Testis (tissue), 3 donors: ENCODE measurements around the gene AASDH. TPM values are rescaled to one million over a fixed set of nuclear protein-coding genes. Genes with fewer than 3 reads are reported as not detected.

Source experiments
- DNase-seq: peaks from one replicate; pipeline ENCODE4 v3.0.0-alpha.2; 2019
- H3K27ac ChIP-seq, 2 donors: fragments of 200-600 bp; sonication (generic); one replicate each; pipeline ENCODE4 v1.5.1; 2019
- H3K27me3 ChIP-seq: fragments of 200-600 bp; sonication (generic); one replicate; pipeline ENCODE4 v1.5.1; 2019
- H3K36me3 ChIP-seq: fragments of 200-600 bp; sonication (generic); one replicate; pipeline ENCODE4 v1.5.1; 2017; ENCODE audit warnings: low read depth; ENCODE audit errors: missing control alignments
- H3K4me1 ChIP-seq: fragments of 200-600 bp; sonication (generic); one replicate; pipeline ENCODE4 v1.5.1; 2019
- H3K4me3 ChIP-seq, 2 donors: fragments of 200-600 bp; sonication (generic); one replicate each; pipeline ENCODE4 v1.5.1; 2017 to 2019
- H3K9me3 ChIP-seq: fragments of 200-600 bp; sonication (generic); one replicate; pipeline ENCODE4 v1.5.1; 2017
- POLR2A ChIP-seq: fragments of 450-650 bp; IDR thresholded peaks from one replicate; pipeline ENCODE4 v1.6.1; 2017; ENCODE audit warnings: antibody characterized with exemption, mild to moderate bottlenecking, moderate library complexity
- WGBS, 2 donors: methylation state at CpG; one replicate each; pipeline ENCODE4 v1.1.5; 2018; 5-methylcytosine and 5-hydroxymethylcytosine counted together
- intact Hi-C: fragments of 100-400 bp; cut with DNase I; formaldehyde crosslinking; loops from one replicate; pipeline ENCODE4 v1.15.1; 2023; ENCODE audit warnings: low total_unique reads
- polyA plus RNA-seq: library from polyadenylated mRNA; stranded (reverse); fragments of 350-450 nt; fragmentation: Illumina TruSeq; extraction: RNeasy Lipid Tissue Mini Kit (QIAGEN cat#74804); gene quantifications from one replicate; pipeline ENCODE4 v1.2.3, GENCODE V29; 2014; ENCODE audit warnings: low read depth, low replicate concordance; ENCODE audit not compliant: insufficient read depth
- total RNA-seq, 2 donors: library from RNA; depleted of rRNA; stranded (reverse); fragments of >200 nt; gene quantifications; one replicate each; pipeline ENCODE4 v1.2.3, GENCODE V29; 2016
- TF ChIP-seq, protein P1 (sequence below), 3 experiments: fragments of 450-650 bp in 2 of 3; fragments of 200-600 bp in 1 of 3; sonication (generic) in 1 of 3; IDR thresholded peaks; one replicate each; pipeline ENCODE4 v1.5.1; 2016 to 2019; ENCODE audit warnings: antibody characterized with exemption in 3 of 3, mild to moderate bottlenecking in 2 of 3, moderate library complexity in 1 of 3

Gene AASDH
- total and polyA plus RNA-seq, 3 donors from 2014 or later: 7.8 to 19.5 (median 12.3) TPM

DNA sequence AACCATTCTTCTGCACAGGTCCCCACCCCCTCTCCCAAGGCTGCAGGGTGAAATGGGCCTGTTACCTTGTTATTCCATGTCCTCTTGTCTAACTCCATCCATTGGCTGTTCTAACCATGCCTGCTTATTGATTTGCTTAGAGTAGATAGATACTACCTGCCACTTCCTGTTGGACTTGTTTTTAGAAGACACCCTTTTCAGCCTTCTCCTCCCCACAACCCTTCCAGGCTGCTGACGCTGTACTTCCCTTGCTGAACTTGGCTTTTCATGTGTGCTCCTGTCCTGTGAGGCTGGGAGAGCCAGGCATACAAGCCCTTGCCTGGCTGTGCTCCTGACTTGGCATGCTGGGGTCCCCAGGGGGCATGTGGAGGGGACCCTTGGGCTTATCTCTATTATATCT, 81.9 kb downstream of the AASDH start:
- H3K4me1 ChIP-seq: peaks cover 8% of the 10 kb centered on the region
- no peaks in the 10 kb centered on the region for H3K36me3 ChIP-seq
- 80 to 86% methylated on average over 1 of the region's 1 CpG for WGBS, 2 donors
- H3K9me3 ChIP-seq: no peaks in the 10 kb centered on the region
- no peak overlapping the region for H3K4me3 ChIP-seq
- no peak for DNase-seq
- H3K27me3 ChIP-seq: no peaks in the 10 kb centered on the region
- intact Hi-C loops: no loop called here
- H3K27ac ChIP-seq: no peak overlapping the region
- TF ChIP-seq, protein P1, sequence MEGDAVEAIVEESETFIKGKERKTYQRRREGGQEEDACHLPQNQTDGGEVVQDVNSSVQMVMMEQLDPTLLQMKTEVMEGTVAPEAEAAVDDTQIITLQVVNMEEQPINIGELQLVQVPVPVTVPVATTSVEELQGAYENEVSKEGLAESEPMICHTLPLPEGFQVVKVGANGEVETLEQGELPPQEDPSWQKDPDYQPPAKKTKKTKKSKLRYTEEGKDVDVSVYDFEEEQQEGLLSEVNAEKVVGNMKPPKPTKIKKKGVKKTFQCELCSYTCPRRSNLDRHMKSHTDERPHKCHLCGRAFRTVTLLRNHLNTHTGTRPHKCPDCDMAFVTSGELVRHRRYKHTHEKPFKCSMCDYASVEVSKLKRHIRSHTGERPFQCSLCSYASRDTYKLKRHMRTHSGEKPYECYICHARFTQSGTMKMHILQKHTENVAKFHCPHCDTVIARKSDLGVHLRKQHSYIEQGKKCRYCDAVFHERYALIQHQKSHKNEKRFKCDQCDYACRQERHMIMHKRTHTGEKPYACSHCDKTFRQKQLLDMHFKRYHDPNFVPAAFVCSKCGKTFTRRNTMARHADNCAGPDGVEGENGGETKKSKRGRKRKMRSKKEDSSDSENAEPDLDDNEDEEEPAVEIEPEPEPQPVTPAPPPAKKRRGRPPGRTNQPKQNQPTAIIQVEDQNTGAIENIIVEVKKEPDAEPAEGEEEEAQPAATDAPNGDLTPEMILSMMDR (IDR thresholded peaks at IDR 0.05): no peak
- TF ChIP-seq POLR2A: no peak

DNA sequence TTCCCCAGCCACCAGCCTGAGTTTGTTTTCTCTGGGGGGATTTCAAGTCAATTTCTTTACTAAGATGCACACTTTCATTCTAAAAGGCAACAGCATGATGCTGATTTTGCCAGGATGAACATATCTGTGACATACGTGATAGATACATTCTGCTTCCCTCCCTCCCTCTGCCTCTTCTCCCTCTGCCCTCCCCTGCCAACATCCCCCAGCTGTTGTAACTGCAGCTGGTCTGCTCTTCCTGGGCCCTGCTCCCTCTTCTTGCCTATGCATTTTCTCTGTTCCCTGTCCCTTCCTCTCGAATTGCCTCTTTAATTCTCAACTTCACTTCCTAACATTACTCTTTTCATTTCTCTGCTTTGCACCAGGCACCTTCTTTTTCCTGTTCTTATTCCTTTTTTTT, 83.4 kb downstream of the AASDH start:
- Histone ChIP-seq H3K27ac (no peak overlapping the region), H3K27me3 (no peaks in the 10 kb centered on the region), H3K4me1 (peaks cover 8% of the 10 kb centered on the region), H3K36me3 (no peaks in the 10 kb centered on the region), H3K4me3 (no peak overlapping the region), H3K9me3 (no peaks in the 10 kb centered on the region)
- WGBS, 2 donors: 79% methylated on average over 2 of the region's 2 CpGs
- intact Hi-C loops: no loop called here
- TF ChIP-seq, protein P1 (IDR thresholded peaks at IDR 0.05): no peak
- TF ChIP-seq POLR2A: no peak
- DNase-seq: no peak

DNA sequence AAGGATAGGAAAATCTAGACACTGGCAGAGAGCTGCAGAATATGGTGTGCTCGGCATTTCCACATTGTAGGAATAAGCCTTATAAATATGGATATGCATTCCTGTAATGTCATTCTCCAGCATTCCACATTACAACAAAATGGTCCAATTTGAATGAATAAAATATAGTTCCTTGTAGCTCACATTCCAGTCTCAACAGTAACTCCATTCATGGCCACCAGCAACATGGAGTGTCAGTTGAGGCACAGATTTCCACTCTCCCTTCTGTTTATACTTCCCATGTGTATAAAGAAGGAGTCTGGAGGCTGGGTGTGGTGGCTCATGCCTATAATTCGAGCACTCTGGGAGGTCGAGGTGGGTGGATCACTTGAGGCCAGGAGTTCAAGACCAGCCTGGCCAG, 84.5 kb downstream of the AASDH start:
- intact Hi-C loops: no loop called here
- H3K27me3 ChIP-seq: no peaks in the 10 kb centered on the region
- H3K9me3 ChIP-seq: no peaks in the 10 kb centered on the region
- H3K27ac ChIP-seq: no peak overlapping the region
- TF ChIP-seq, protein P1 (IDR thresholded peaks at IDR 0.05): no peak
- WGBS, 2 donors: 47 to 76% methylated on average over 3 of the region's 3 CpGs
- no peaks in the 10 kb centered on the region for H3K36me3 ChIP-seq
- H3K4me1 ChIP-seq: peaks cover 8% of the 10 kb centered on the region
- no peak overlapping the region for H3K4me3 ChIP-seq
- no peak for DNase-seq

DNA sequence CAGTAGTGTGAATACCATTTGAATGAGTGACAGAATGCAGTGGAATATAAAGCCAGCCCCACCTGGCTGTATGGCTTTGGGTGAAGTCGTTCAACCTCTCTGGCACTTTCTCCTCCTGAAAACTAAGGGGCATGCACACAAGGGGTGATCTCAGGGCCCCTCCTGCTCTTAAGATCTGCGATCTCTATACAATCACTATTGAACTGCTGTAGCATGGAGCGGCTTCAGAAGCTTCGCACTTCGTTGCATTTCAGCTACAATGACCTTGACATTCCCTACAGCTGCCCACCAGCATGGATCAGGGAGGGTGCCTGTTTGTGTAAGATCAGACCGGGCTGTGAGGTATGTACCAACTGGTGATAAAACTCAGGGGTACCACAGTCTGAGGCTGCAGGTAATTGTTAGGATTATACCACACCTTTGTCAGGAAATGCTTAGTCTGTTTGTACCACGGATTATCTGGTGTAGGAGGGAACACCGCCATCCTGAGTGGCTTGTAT, 85.2 kb downstream of the AASDH start:
- H3K4me3 ChIP-seq: no peak overlapping the region
- no peaks in the 10 kb centered on the region for H3K27me3 ChIP-seq
- H3K36me3 ChIP-seq: no peaks in the 10 kb centered on the region
- WGBS, 2 donors: 34 to 52% methylated on average over 6 to 8 of the region's 8 CpGs
- no peak for DNase-seq
- TF ChIP-seq, protein P1 (IDR thresholded peaks at IDR 0.05): no peak
- no peak for TF ChIP-seq POLR2A
- intact Hi-C loops: no loop called here
- peaks cover 8% of the 10 kb centered on the region for H3K4me1 ChIP-seq
- H3K9me3 ChIP-seq: no peaks in the 10 kb centered on the region
- no peak overlapping the region for H3K27ac ChIP-seq

DNA sequence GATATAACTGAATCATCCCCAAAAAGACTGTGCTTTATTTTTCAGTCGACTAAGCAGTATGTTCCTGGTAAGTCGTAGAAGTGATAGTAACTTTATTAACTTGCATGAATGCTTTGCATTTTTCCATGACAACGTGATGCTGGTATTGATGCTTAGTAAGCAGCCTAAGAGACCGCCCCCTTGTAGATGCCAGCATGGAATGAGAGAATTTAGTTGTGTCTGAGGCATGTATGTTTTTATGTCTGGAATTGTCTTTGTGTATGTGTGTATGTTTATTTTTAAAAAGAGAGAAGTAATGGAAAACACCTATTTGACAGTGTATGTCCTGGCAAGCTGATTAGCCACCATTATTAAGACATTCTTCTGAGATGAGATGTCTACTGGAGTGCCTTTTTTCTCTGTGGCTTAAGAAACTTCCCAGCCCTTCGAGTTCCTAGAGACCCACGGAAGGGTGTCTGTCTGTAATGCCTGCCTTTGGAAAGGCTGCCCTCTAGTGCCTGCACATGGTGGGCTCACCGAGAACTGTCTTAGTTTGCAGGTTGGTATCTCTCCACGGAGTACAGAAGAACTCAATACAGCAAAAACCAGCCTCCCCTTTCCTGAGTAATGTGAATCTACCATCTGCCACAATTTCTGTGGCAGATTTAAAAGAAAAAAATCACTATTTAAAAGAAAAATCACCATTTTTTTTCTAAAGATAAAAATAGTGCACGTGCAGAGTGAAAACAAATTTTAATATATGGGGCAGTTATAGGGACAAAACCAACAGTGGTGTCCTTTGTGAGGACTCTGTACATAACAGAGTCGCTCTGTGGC, 85.9 kb downstream of the AASDH start:
- TF ChIP-seq, protein P1 (IDR thresholded peaks at IDR 0.05): peak; percentile 58 to 72 (median 68)
- no peak for TF ChIP-seq POLR2A
- peak; percentile 85 for DNase-seq
- Histone ChIP-seq H3K9me3 (no peaks in the 10 kb centered on the region), H3K27ac (no peak overlapping the region), H3K36me3 (no peaks in the 10 kb centered on the region), H3K4me3 (no peak overlapping the region), H3K27me3 (no peaks in the 10 kb centered on the region), H3K4me1 (peaks cover 9% of the 10 kb centered on the region)
- WGBS, 2 donors: 33 to 37% methylated on average over 10 of the region's 10 CpGs
- intact Hi-C loops: no loop called here
